GOT3 (cell line): ENCODE data around the gene NFASC.

Experiments used
- DNase-seq: peaks from one replicate; lab custom pipeline; 2025; ENCODE audit warnings: mixed read lengths; lab: John Stamatoyannopoulos, UW

NFASC gene

GRCh38 chr1:205041998-205042910, 171.6 kb downstream of the NFASC start:
- DNase-seq: no peak

GRCh38 chr1:205042911-205043806, 172.5 kb downstream of the NFASC start, which contains the start of gene CNTN2:
Gene CNTN2, plus strand, starts transcription at chr1:205043212. Its CDS starts 9,974 bp downstream, at chr1:205053186.
- no peak for DNase-seq

- no peak for DNase-seq
Observed at GRCh38 chr1:205043866-205044265, 173.2 kb downstream of the NFASC start.

DNA sequence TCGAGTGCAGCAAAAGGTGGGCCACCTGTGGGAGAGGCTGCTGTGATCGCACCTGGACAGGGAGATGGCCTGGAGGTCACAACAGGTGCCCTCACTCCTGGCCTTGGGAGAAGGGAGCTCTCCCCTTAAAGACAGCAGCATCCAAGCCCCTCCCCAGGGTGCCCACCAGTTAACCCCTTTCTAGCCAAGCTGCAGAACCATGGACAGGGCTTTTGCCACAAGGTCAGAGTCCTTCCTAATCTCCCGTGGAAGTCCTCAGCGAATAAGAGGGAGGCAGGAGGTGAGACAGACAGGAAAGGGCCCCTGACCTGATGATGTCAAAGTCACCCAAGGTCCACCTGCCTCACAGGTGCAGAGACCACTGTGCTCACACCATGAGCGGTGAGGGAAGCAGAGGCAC, 174.1 kb downstream of the NFASC start:
- DNase-seq: no peak

- DNase-seq: no peak
Observed at GRCh38 chr1:205045146-205045545, 174.5 kb downstream of the NFASC start.

- DNase-seq: no peak
Observed at GRCh38 chr1:205046870-205047269, 176.2 kb downstream of the NFASC start.

DNA sequence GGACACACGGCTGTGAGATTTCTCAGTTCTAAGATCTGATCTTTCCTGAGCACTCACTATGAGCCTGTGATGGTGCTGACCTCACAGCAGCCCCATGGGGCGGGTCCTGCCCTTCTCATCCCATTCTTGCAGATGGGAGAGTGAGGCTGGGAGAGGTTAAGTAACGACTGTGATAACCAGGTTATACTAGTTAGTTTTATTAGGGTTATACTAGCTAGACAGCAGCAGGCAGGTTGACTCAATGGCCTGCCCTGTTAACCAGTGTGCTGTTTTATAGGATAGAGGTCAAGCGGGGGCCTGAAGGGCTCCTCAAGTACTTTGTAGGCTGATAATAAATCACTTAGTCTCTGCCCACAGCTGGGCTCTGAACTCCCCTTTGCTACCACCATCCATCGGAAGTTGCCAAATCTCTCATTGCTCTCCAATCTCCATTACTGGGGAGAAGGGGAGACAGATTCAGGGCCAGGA, 177.1 kb downstream of the NFASC start:
- DNase-seq: no peak

GRCh38 chr1:205048382-205048781, 177.7 kb downstream of the NFASC start:
- no peak for DNase-seq

- DNase-seq: no peak
Observed at GRCh38 chr1:205049479-205049878, 178.8 kb downstream of the NFASC start.

DNA sequence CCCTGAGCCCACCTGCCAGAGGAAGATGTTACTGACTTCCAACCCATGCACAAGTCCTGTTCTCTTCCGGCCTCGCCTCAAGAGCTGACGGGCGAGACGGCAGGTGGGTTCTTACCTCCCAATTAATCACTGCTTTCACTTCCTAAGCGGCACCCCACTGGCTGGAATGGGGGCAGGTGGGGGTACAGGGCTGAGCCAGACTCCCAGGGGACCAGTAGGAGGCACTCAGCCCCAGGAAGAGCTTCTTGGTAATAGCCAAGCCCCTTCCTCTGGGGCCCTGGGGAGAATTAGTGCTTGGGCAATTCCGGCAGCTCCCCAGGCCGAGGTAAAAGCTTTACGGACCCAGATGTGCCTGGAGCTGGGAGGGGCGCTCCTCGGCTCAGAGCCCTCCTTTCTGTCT, 182.0 kb downstream of the NFASC start:
- no peak for DNase-seq

DNA sequence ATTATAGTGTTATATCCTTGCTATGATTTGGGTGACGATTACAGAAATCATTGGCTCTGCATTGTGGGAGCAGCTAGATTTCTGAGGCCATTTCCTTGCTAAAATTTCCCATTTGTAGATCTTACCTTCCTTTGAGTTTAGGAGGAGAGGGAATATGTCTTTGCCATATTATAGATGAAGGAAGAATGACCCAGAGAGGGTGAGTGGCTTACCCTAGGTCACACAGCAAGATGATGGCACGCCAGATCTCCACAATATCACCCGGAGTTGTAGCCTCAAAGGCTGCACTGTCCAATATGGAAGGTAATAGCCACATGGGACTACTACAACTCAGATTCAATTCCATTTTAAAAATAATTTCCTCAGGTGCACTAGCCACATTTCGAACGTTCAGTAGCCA, 182.6 kb downstream of the NFASC start:
- DNase-seq: no peak

GRCh38 chr1:205054013-205054412, 183.4 kb downstream of the NFASC start:
- no peak for DNase-seq

- DNase-seq: no peak
Observed at GRCh38 chr1:205056188-205056611, 185.5 kb downstream of the NFASC start.

DNA sequence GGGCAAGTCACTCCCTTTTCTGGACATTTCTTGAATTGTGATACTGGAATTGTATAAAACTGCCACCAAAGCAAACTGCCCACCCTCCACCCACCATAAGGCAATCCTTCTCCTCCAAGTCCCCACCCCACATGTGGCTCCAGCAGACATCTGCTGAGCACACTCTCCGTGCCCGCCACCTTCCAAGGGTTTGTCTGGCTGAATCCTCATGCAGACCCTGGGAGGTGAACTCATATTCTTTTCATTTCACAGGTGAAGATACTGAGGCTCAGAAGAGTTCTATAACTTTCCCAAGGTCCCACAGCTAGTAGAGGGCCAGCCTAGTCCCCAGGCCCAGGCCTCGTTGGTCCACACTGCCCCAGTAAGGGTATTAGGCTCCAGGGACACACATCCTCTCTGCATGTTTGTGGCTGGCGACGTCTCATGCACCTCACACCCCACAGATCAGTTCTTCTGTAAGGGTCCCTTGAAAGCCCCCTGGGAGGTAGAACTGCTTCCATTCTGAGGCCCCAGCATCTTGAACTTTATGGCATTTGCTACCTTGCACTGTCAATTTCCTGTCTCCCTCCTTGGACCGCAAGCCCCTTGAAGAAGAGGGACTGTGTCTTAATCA, 186.4 kb downstream of the NFASC start:
- DNase-seq: no peak

DNA sequence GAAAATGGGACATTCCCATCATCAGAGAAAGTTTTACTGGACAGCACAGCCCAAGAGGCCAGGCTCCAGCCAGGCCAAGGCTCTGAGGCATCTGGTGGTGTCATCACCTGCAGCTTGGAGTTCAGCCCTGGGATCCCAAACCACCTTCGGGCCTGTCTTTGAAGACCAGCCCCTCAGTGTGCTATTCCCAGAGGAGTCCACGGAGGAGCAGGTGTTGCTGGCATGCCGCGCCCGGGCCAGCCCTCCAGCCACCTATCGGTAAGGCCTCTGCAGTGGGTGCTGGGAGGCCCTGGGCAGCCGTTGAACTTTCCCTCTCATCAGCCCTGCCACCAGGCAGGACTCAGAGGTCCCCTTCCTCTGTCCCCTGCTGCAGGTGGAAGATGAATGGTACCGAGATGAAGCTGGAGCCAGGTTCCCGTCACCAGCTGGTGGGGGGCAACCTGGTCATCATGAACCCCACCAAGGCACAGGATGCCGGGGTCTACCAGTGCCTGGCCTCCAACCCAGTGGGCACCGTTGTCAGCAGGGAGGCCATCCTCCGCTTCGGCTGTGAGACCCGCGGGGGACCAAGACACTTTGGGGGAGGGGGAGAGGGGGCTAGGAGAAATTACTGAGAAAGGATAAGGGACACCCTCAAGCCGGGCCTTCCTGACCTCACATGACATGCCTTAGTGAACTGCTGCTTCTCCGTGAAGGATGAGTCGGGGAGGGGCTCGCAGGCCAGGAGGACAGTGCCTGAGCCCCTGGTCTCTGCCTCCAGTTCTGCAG, 187.3 kb downstream of the NFASC start:
- no peak for DNase-seq

- no peak for DNase-seq
Observed at GRCh38 chr1:205058853-205059252, 188.2 kb downstream of the NFASC start.

GRCh38 chr1:205059660-205060059, 189.0 kb downstream of the NFASC start:
- no peak for DNase-seq

- no peak for DNase-seq
Observed at GRCh38 chr1:205060746-205061145, 190.1 kb downstream of the NFASC start.

- DNase-seq: no peak
Observed at GRCh38 chr1:205061227-205061626, 190.6 kb downstream of the NFASC start.

DNA sequence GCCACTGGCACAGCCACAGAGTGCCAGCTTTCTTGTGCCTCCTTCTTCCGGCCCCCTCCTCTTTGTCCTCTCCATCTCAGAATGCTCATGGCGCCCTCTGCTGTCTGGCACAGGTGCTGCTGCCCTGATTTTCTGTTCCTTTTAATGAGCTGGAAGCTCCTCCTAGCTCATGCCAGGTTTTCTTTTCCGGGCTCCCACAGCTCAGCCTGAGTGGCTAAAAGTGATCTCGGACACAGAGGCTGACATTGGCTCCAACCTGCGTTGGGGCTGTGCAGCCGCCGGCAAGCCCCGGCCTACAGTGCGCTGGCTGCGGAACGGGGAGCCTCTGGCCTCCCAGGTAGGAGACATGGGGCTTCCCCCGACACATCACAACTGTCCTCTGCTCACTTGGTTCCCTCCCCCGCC, 191.0 kb downstream of the NFASC start:
- peak; percentile 12 for DNase-seq

GRCh38 chr1:205062319-205062718, 191.7 kb downstream of the NFASC start:
- DNase-seq: no peak
